Suprapubic skin (tissue), 4 donors: ENCODE measurements around the gene TEAD4.

ENCODE experiments used
- EP300 ChIP-seq: sonication (generic); formaldehyde crosslinking; IDR thresholded peaks from one replicate; pipeline ENCODE4 v1.6.1; 2017; ENCODE audit warnings: antibody characterized with exemption
- POLR2A ChIP-seq, 2 donors: fragments of 450-650 bp; IDR thresholded peaks; one replicate each; pipeline ENCODE4 v1.6.1; 2017; ENCODE audit warnings: antibody characterized with exemption in 2 of 2, mild to moderate bottlenecking in 2 of 2, moderate library complexity in 2 of 2
- POLR2AphosphoS5 ChIP-seq, 3 donors: sonication (generic); formaldehyde crosslinking; IDR thresholded peaks; one replicate each; pipeline ENCODE4 v1.6.1; 2017; ENCODE audit warnings: antibody characterized with exemption in 3 of 3
- TF ChIP-seq, protein P1 (sequence below), 2 donors: fragments of 200-600 bp in 1 of 2; fragments of 450-650 bp in 1 of 2; sonication (generic) in 1 of 2; IDR thresholded peaks; one replicate each; pipeline ENCODE4 v1.5.1; 2016 to 2019; ENCODE audit warnings: antibody characterized with exemption in 2 of 2, mild to moderate bottlenecking in 1 of 2, moderate library complexity in 1 of 2

GRCh38 chr12:3078086-3078820, 119.1 kb downstream of the TEAD4 start:
- TF ChIP-seq EP300 (no peak), POLR2A (IDR thresholded peaks at IDR 0.05) (no peak), POLR2AphosphoS5 (IDR thresholded peaks at IDR 0.05) (no peak)
- TF ChIP-seq, protein P1, sequence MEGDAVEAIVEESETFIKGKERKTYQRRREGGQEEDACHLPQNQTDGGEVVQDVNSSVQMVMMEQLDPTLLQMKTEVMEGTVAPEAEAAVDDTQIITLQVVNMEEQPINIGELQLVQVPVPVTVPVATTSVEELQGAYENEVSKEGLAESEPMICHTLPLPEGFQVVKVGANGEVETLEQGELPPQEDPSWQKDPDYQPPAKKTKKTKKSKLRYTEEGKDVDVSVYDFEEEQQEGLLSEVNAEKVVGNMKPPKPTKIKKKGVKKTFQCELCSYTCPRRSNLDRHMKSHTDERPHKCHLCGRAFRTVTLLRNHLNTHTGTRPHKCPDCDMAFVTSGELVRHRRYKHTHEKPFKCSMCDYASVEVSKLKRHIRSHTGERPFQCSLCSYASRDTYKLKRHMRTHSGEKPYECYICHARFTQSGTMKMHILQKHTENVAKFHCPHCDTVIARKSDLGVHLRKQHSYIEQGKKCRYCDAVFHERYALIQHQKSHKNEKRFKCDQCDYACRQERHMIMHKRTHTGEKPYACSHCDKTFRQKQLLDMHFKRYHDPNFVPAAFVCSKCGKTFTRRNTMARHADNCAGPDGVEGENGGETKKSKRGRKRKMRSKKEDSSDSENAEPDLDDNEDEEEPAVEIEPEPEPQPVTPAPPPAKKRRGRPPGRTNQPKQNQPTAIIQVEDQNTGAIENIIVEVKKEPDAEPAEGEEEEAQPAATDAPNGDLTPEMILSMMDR (IDR thresholded peaks at IDR 0.05): no peak
